Sigmoid colon (tissue), 7 donors: ENCODE results near the gene SEC62. TPM values are rescaled to one million over a fixed set of nuclear protein-coding genes. Genes with fewer than 3 reads are reported as not detected.

Experiments used
- DNase-seq: peaks from one replicate; pipeline ENCODE4 v3.0.0-alpha.2; 2019
- H3K27ac ChIP-seq, 4 donors: fragments of 200-600 bp; sonication (generic); one replicate each; pipeline ENCODE4 v1.5.1; 2016 to 2019; ENCODE audit warnings: mild to moderate bottlenecking in 1 of 4
- H3K27me3 ChIP-seq, 3 donors: fragments of 200-600 bp; sonication (generic); one replicate each; pipeline ENCODE4 v1.5.1; 2019; ENCODE audit warnings: mild to moderate bottlenecking in 1 of 3
- H3K36me3 ChIP-seq, 4 donors: fragments of 200-600 bp; sonication (generic); one replicate each; pipeline ENCODE4 v1.5.1; 2016 to 2019
- H3K4me1 ChIP-seq, 4 donors: fragments of 200-600 bp; sonication (generic); one replicate each; pipeline ENCODE4 v1.5.1; 2017 to 2019
- H3K4me3 ChIP-seq, 4 donors: fragments of 200-600 bp; sonication (generic); one replicate each; pipeline ENCODE4 v1.5.1; 2017 to 2019; ENCODE audit warnings: mild to moderate bottlenecking in 2 of 4, moderate library complexity in 1 of 4
- H3K9me3 ChIP-seq, 4 donors: fragments of 200-600 bp in 3 of 4; sonication (generic) in 3 of 4; one replicate each; pipeline versions ENCODE4 v1.5.1 to v1.6.1; 2013 to 2019
- CTCF ChIP-seq, 4 experiments: fragments of 450-650 bp in 3 of 4; fragments of 200-600 bp in 1 of 4; IDR thresholded peaks; one replicate each; pipeline ENCODE4 v1.5.1; 2016 to 2019; ENCODE audit warnings: antibody characterized with exemption in 4 of 4, mild to moderate bottlenecking in 3 of 4, moderate library complexity in 2 of 4
- EP300 ChIP-seq, 4 donors: sonication (generic); formaldehyde crosslinking; IDR thresholded peaks; one replicate each; pipeline ENCODE4 v1.6.1; 2017; ENCODE audit warnings: antibody characterized with exemption in 4 of 4
- POLR2A ChIP-seq, 2 donors: fragments of 450-650 bp; IDR thresholded peaks; one replicate each; pipeline ENCODE4 v1.6.1; 2016; ENCODE audit warnings: antibody characterized with exemption in 2 of 2, mild to moderate bottlenecking in 2 of 2, moderate library complexity in 2 of 2
- POLR2AphosphoS5 ChIP-seq, 4 donors: sonication (generic); formaldehyde crosslinking; IDR thresholded peaks; one replicate each; pipeline ENCODE4 v1.6.1; 2017; ENCODE audit warnings: antibody characterized with exemption in 4 of 4
- WGBS, 2 donors: extraction: QIAGEN DNeasy Blood & Tissue Kit; methylation state at CpG; one replicate each; pipeline ENCODE4 v1.1.7; 2013; 5-methylcytosine and 5-hydroxymethylcytosine counted together
- intact Hi-C: fragments of 100-400 bp; cut with DNase I; formaldehyde crosslinking; loops from one replicate; pipeline ENCODE4 v1.15.1; 2023
- polyA plus RNA-seq, 3 donors: library from polyadenylated mRNA; stranded (reverse); fragments of 200-250 nt; gene quantifications; one replicate each; pipeline ENCODE4 v1.2.3, GENCODE V29; 2013
- total RNA-seq, 4 donors: library from RNA; depleted of rRNA; stranded (reverse); fragments of >200 nt; gene quantifications; one replicate each; pipeline ENCODE4 v1.1.0, GENCODE V29; 2016
- donor health status: healthy with polysubstance abuse.
- donor health status: Bipolar disorder and iron deficiency.
- donor health status: healthy.

SEC62 gene
- total and polyA plus RNA-seq, 7 donors, result 15.0 to 82.6 (median 77.7) TPM

GRCh38 chr3:170044271-170044670 is 77.7 kb downstream of the SEC62 start:
- no peak overlapping the region for H3K4me3 ChIP-seq
- no peaks in the 10 kb centered on the region for H3K4me1 ChIP-seq
- H3K27ac ChIP-seq, result peak overlapping the region in 3 of 4 donors; percentile 17 to 47 (median 23)
- 88 to 90% methylated on average over 8 of the region's 8 CpGs for WGBS, 2 donors
- intact Hi-C loops, result no loop called here
- H3K27me3 ChIP-seq, result peaks cover 0 to 29% (median 2%) of the 10 kb centered on the region in 3 donors
- H3K36me3 ChIP-seq, result no peaks in the 10 kb centered on the region
- DNase-seq, result no peak
- no peaks in the 10 kb centered on the region for H3K9me3 ChIP-seq
- TF ChIP-seq POLR2A (IDR thresholded peaks at IDR 0.05) (no peak), CTCF (IDR thresholded peaks at IDR 0.05) (no peak), EP300 (IDR thresholded peaks at IDR 0.05) (no peak), POLR2AphosphoS5 (IDR thresholded peaks at IDR 0.05) (no peak)

GRCh38 chr3:170044795-170045244 is 78.2 kb downstream of the SEC62 start:
- peaks cover 0 to 24% (median 0%) of the 10 kb centered on the region in 3 donors for H3K27me3 ChIP-seq
- H3K27ac ChIP-seq, result peak overlapping the region in 3 of 4 donors; percentile 17 to 47 (median 23)
- H3K9me3 ChIP-seq, result no peaks in the 10 kb centered on the region
- intact Hi-C loops, result no loop called here
- H3K4me3 ChIP-seq, result no peak overlapping the region
- H3K4me1 ChIP-seq, result no peaks in the 10 kb centered on the region
- DNase-seq, result no peak
- TF ChIP-seq EP300 (IDR thresholded peaks at IDR 0.05) (no peak), CTCF (IDR thresholded peaks at IDR 0.05) (no peak), POLR2A (IDR thresholded peaks at IDR 0.05) (no peak), POLR2AphosphoS5 (IDR thresholded peaks at IDR 0.05) (no peak)
- H3K36me3 ChIP-seq, result no peaks in the 10 kb centered on the region
- 14 to 30% methylated on average over 8 of the region's 8 CpGs for WGBS, 2 donors

GRCh38 chr3:170046269-170047132 is 79.9 kb downstream of the SEC62 start:
- H3K4me3 ChIP-seq, result no peak overlapping the region
- H3K4me1 ChIP-seq, result no peaks in the 10 kb centered on the region
- no peak for DNase-seq
- no peak overlapping the region for H3K27ac ChIP-seq
- intact Hi-C loops, result no loop called here
- H3K36me3 ChIP-seq, result no peaks in the 10 kb centered on the region
- TF ChIP-seq CTCF (IDR thresholded peaks at IDR 0.05) (no peak), EP300 (IDR thresholded peaks at IDR 0.05) (no peak), POLR2A (IDR thresholded peaks at IDR 0.05) (no peak), POLR2AphosphoS5 (IDR thresholded peaks at IDR 0.05) (no peak)
- peaks cover 0 to 11% (median 0%) of the 10 kb centered on the region in 3 donors for H3K27me3 ChIP-seq
- H3K9me3 ChIP-seq, result no peaks in the 10 kb centered on the region
- 16 to 66% methylated on average over 5 of the region's 5 CpGs for WGBS, 2 donors

GRCh38 chr3:170047133-170047404 is 80.5 kb downstream of the SEC62 start:
- Histone ChIP-seq H3K4me1 (no peaks in the 10 kb centered on the region), H3K27ac (no peak overlapping the region), H3K9me3 (no peaks in the 10 kb centered on the region), H3K36me3 (no peaks in the 10 kb centered on the region), H3K4me3 (no peak overlapping the region), H3K27me3 (peaks cover 0 to 5% (median 0%) of the 10 kb centered on the region in 3 donors)
- no peak for TF ChIP-seq EP300 (IDR thresholded peaks at IDR 0.05)
- TF ChIP-seq CTCF (IDR thresholded peaks at IDR 0.05), result no peak
- TF ChIP-seq POLR2A (IDR thresholded peaks at IDR 0.05), result no peak
- no peak for TF ChIP-seq POLR2AphosphoS5 (IDR thresholded peaks at IDR 0.05)
- 18 to 69% methylated on average over 3 of the region's 3 CpGs for WGBS, 2 donors
- intact Hi-C loops, result no loop called here
- no peak for DNase-seq

Other genes starting within 250 kb of the SEC62 start
- gene TERC, start 201.7 kb upstream of the SEC62 start, total RNA-seq, result 100 to 1,000 TPM in 3 of 4 donors, 10 to 100 TPM in 1; 65.3 to 220 (median 125) TPM
- under 1 TPM in 1 of 3 donors, not detected in 2; 0.44 TPM for gene TERC, start 201.7 kb upstream of the SEC62 start, polyA plus RNA-seq
- 1 to 10 TPM in 3 of 4 donors, under 1 TPM in 1; 0.99 to 4.4 (median 1.4) TPM for gene ACTRT3, start 197.2 kb upstream of the SEC62 start, total RNA-seq
- 1 to 10 TPM in 2 of 3 donors, under 1 TPM in 1; 0.69 to 1.4 (median 1.2) TPM for gene ACTRT3, start 197.2 kb upstream of the SEC62 start, polyA plus RNA-seq
- 10 to 100 TPM; 15.5 to 24.4 (median 21.2) TPM for gene MYNN, start 193.4 kb upstream of the SEC62 start, total RNA-seq
- 1 to 10 TPM; 7.6 to 9.9 (median 9.6) TPM for gene MYNN, start 193.4 kb upstream of the SEC62 start, polyA plus RNA-seq
- not detected for gene LRRIQ4, start 153.9 kb upstream of the SEC62 start, total RNA-seq
- not detected for gene LRRIQ4, start 153.9 kb upstream of the SEC62 start, polyA plus RNA-seq
- 1 to 10 TPM; 1.1 to 3.9 (median 2.3) TPM for gene LRRC34, start 153.9 kb upstream of the SEC62 start, total RNA-seq
- gene LRRC34, start 153.9 kb upstream of the SEC62 start, polyA plus RNA-seq, result 1 to 10 TPM in 1 of 3 donors, under 1 TPM in 1, not detected in 1; 0.60 to 1.1 TPM
- gene LRRC31, start 96.9 kb upstream of the SEC62 start, total RNA-seq, result under 1 TPM in 1 of 4 donors, not detected in 3; 0.36 TPM
- gene LRRC31, start 96.9 kb upstream of the SEC62 start, polyA plus RNA-seq, result 10 to 100 TPM in 2 of 3 donors, 1 to 10 TPM in 1; 7.8 to 81.1 (median 54.7) TPM
- gene SAMD7, start 55.2 kb upstream of the SEC62 start, total RNA-seq, result not detected
- gene SAMD7, start 55.2 kb upstream of the SEC62 start, polyA plus RNA-seq, result not detected
- gene GPR160, start 71.2 kb downstream of the SEC62 start, total RNA-seq, result 1 to 10 TPM in 2 of 4 donors, under 1 TPM in 1, not detected in 1; 0.16 to 2.3 (median 1.1) TPM
- gene GPR160, start 71.2 kb downstream of the SEC62 start, polyA plus RNA-seq, result 10 to 100 TPM; 27.6 to 93.7 (median 70.7) TPM
- 10 to 100 TPM; 56.4 to 85.9 (median 70.3) TPM for gene PHC3, start 214.9 kb downstream of the SEC62 start, total RNA-seq
- gene PHC3, start 214.9 kb downstream of the SEC62 start, polyA plus RNA-seq, result 10 to 100 TPM in 1 of 3 donors, 1 to 10 TPM in 2; 3.0 to 12.6 (median 4.6) TPM